ENCODE data around the gene SHB.

SHB gene

GRCh38 chr9:37946971-37947370 lies 122.1 kb downstream of the SHB start:
- no peak for DNase-seq

- no peak for DNase-seq
Measured at GRCh38 chr9:37946041-37946440, 123.0 kb downstream of the SHB start.

- DNase-seq: no peak
Measured at GRCh38 chr9:37944671-37945481, 124.2 kb downstream of the SHB start.

- no peak for DNase-seq
Measured at GRCh38 chr9:37944266-37944650, 124.8 kb downstream of the SHB start.

GRCh38 chr9:37943345-37944265 lies 125.4 kb downstream of the SHB start:
- no peak for DNase-seq

GRCh38 chr9:37942621-37943344 lies 126.2 kb downstream of the SHB start:
- no peak for DNase-seq

GRCh38 chr9:37941253-37941652 lies 127.8 kb downstream of the SHB start:
- DNase-seq: no peak

- no peak for DNase-seq
Measured at GRCh38 chr9:37939575-37940095, 129.4 kb downstream of the SHB start.

GRCh38 chr9:37938121-37938891 lies 130.7 kb downstream of the SHB start:
- DNase-seq: no peak

- no peak for DNase-seq
Measured at GRCh38 chr9:37937366-37937765, 131.7 kb downstream of the SHB start.

GRCh38 chr9:37936965-37937364 lies 132.1 kb downstream of the SHB start:
- no peak for DNase-seq

- DNase-seq: no peak
Measured at GRCh38 chr9:37936376-37936775, 132.7 kb downstream of the SHB start.

- no peak for DNase-seq
Measured at GRCh38 chr9:37935096-37935495, 133.9 kb downstream of the SHB start.

- no peak for DNase-seq
Measured at GRCh38 chr9:37931592-37931991, 137.4 kb downstream of the SHB start.

- DNase-seq: peak; percentile 39
Measured at GRCh38 chr9:37929441-37929895, 139.6 kb downstream of the SHB start.

GRCh38 chr9:37928552-37929430 lies 140.2 kb downstream of the SHB start:
- DNase-seq: no peak

- DNase-seq: no peak
Measured at GRCh38 chr9:37927601-37928551, 141.2 kb downstream of the SHB start.

GRCh38 chr9:37927132-37927531 lies 141.9 kb downstream of the SHB start:
- no peak for DNase-seq

- no peak for DNase-seq
Measured at GRCh38 chr9:37926737-37927118, 142.3 kb downstream of the SHB start.
